ENCODE results near the gene TEPSIN.

The TEPSIN gene

GRCh38 chr17:81252326-81252986 is 13.6 kb upstream of the TEPSIN start:
- no peak for TF ChIP-seq EZH2phosphoT487 (IDR thresholded peaks at IDR 0.05; ENCODE audit: low read length)
- no peak for TF ChIP-seq EZH2 (optimal IDR thresholded peaks at IDR 0.05; ENCODE audit: low read depth, low read length)
- TF ChIP-seq CTCF (IDR thresholded peaks at IDR 0.05; ENCODE audit: low read length), result no peak
- no peaks in the 10 kb centered on the region for H4K20me1 ChIP-seq (ENCODE audit: insufficient read depth, low read length)
- no peaks in the 10 kb centered on the region for H3K4me1 ChIP-seq (ENCODE audit: low read length)
- H3K9ac ChIP-seq (ENCODE audit: low read length), result no peak overlapping the region
- H3K27me3 ChIP-seq (replicated peaks; ENCODE audit: insufficient read depth, low read length), result no peaks in the 10 kb centered on the region
- no peaks in the 10 kb centered on the region; the same call in 1 of the 2 replicates for H3K36me3 ChIP-seq (replicated peaks; ENCODE audit: insufficient read depth, low read length)
- H3K4me3 ChIP-seq (ENCODE audit: low read length), result no peak overlapping the region
- H3K79me2 ChIP-seq (ENCODE audit: low read length), result no peaks in the 10 kb centered on the region
- H3K4me2 ChIP-seq (ENCODE audit: low read depth, low read length), result no peak overlapping the region
- no peak overlapping the region for H3K27ac ChIP-seq (ENCODE audit: low read length)
- H3F3A ChIP-seq (ENCODE audit: insufficient read depth, low read length), result no peaks in the 10 kb centered on the region
- no peaks in the 10 kb centered on the region for H3K9me3 ChIP-seq (replicated peaks; ENCODE audit: insufficient read depth, low read length)
- no peak for DNase-seq
- no peaks in the 10 kb centered on the region for H3K9me2 ChIP-seq (replicated peaks; ENCODE audit: insufficient read depth, low read length)
- no peak overlapping the region for H2AFZ ChIP-seq (ENCODE audit: low read length)

GRCh38 chr17:81251709-81252301 is 12.9 kb upstream of the TEPSIN start:
- no peak for TF ChIP-seq EZH2 (optimal IDR thresholded peaks at IDR 0.05; ENCODE audit: low read depth, low read length)
- Histone ChIP-seq H3K9me2 (replicated peaks; ENCODE audit: insufficient read depth, low read length) (no peaks in the 10 kb centered on the region), H4K20me1 (ENCODE audit: insufficient read depth, low read length) (no peaks in the 10 kb centered on the region), H2AFZ (ENCODE audit: low read length) (no peak overlapping the region), H3K27ac (ENCODE audit: low read length) (no peak overlapping the region), H3K79me2 (ENCODE audit: low read length) (no peaks in the 10 kb centered on the region), H3K9me3 (replicated peaks; ENCODE audit: insufficient read depth, low read length) (no peaks in the 10 kb centered on the region), H3K36me3 (replicated peaks; ENCODE audit: insufficient read depth, low read length) (no peaks in the 10 kb centered on the region; the same call in 1 of the 2 replicates), H3K4me3 (ENCODE audit: low read length) (no peak overlapping the region), H3K9ac (ENCODE audit: low read length) (no peak overlapping the region), H3K27me3 (replicated peaks; ENCODE audit: insufficient read depth, low read length) (no peaks in the 10 kb centered on the region), H3F3A (ENCODE audit: insufficient read depth, low read length) (no peaks in the 10 kb centered on the region), H3K4me1 (ENCODE audit: low read length) (no peaks in the 10 kb centered on the region), H3K4me2 (ENCODE audit: low read depth, low read length) (no peak overlapping the region)
- DNase-seq, result no peak

GRCh38 chr17:81251094-81251708 is 12.3 kb upstream of the TEPSIN start:
- no peaks in the 10 kb centered on the region for H4K20me1 ChIP-seq (ENCODE audit: insufficient read depth, low read length)
- no peaks in the 10 kb centered on the region for H3K4me1 ChIP-seq (ENCODE audit: low read length)
- H3K9ac ChIP-seq (ENCODE audit: low read length), result no peak overlapping the region
- H3K27me3 ChIP-seq (replicated peaks; ENCODE audit: insufficient read depth, low read length), result no peaks in the 10 kb centered on the region
- no peak for DNase-seq
- H3K79me2 ChIP-seq (ENCODE audit: low read length), result no peaks in the 10 kb centered on the region
- H3K4me2 ChIP-seq (ENCODE audit: low read depth, low read length), result no peak overlapping the region
- no peak overlapping the region for H2AFZ ChIP-seq (ENCODE audit: low read length)
- H3K36me3 ChIP-seq (replicated peaks; ENCODE audit: insufficient read depth, low read length), result no peaks in the 10 kb centered on the region; the same call in 1 of the 2 replicates
- H3F3A ChIP-seq (ENCODE audit: insufficient read depth, low read length), result no peaks in the 10 kb centered on the region
- no peaks in the 10 kb centered on the region for H3K9me3 ChIP-seq (replicated peaks; ENCODE audit: insufficient read depth, low read length)
- no peak overlapping the region for H3K27ac ChIP-seq (ENCODE audit: low read length)
- TF ChIP-seq EZH2 (optimal IDR thresholded peaks at IDR 0.05; ENCODE audit: low read depth, low read length) (no peak), EZH2phosphoT487 (IDR thresholded peaks at IDR 0.05; ENCODE audit: low read length) (no peak), CTCF (IDR thresholded peaks at IDR 0.05; ENCODE audit: low read length) (no peak)
- H3K9me2 ChIP-seq (replicated peaks; ENCODE audit: insufficient read depth, low read length), result no peaks in the 10 kb centered on the region
- no peak overlapping the region for H3K4me3 ChIP-seq (ENCODE audit: low read length)
